ENCODE results near the gene CRISP2. TPM values are rescaled to one million over a fixed set of nuclear protein-coding genes. Genes with fewer than 3 reads are reported as not detected.

The CRISP2 gene
- total RNA-seq, 1 donor from 2014 or later, result not detected

GRCh38 chr6:49653942-49654341 lies 59.4 kb downstream of the CRISP2 start:
- DNase-seq, result no peak

DNA sequence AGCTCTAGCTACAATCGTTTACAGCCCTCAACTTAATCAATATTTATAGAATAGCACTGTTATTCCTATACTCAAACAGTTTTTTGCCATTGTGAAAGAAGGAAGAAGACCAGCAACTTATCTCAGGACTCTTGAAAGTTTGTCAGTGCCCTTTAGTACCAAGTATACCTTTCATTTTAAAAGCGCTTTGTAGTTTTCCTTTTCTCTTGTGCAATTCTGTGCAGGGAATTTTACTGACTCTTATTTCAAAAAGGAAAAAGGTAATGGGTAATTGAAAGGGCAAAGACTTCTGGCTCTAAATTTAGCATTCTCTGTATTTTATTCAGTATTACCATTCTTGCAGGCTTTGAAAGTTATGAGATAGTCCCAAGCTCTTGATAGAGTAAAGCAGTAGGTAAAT lies 59.9 kb downstream of the CRISP2 start:
- no peak for DNase-seq

GRCh38 chr6:49651239-49651638 lies 62.1 kb downstream of the CRISP2 start:
- no peak for DNase-seq

DNA sequence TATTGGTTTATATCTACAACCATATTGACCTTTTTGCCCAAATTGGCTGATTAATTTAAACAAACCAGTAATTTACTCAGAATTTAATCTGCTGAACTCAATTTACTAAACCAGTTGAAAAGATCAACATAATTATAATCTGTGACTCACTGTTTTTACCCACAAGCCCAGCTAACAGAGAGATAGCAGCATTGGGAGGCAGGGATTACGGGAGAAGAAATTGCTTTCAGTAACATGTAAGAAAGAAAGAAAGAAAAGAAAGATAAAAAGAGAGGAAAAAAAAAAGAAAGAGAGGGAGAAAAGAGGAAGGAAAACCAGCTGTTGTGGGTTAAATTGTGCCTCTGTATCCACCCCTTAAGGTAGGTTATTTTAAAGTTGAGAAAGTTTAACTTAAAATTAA lies 63.4 kb downstream of the CRISP2 start:
- no peak for DNase-seq

- no peak for DNase-seq
Observed at GRCh38 chr6:49648036-49648435, 65.3 kb downstream of the CRISP2 start.

DNA sequence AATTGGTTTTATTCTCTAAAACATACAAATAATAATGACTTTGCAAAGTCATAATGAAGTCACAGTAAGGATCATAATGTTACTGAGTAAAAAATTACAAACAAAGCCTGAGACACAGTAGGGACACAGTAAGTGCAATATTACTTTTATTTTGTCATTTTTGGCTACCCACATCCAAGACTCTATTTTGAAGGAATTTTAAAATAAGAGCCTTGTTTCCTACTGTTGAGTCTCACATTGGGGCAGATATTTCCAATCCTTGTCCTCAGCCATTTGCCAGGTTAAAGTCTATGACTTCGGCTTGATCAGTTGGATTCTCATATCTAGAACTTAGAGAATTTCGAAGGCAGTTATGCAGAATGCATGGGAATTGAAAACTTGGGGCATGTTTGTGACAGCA lies 65.9 kb downstream of the CRISP2 start:
- DNase-seq, result no peak

- no peak for DNase-seq
Observed at GRCh38 chr6:49646942-49647341, 66.4 kb downstream of the CRISP2 start.

DNA sequence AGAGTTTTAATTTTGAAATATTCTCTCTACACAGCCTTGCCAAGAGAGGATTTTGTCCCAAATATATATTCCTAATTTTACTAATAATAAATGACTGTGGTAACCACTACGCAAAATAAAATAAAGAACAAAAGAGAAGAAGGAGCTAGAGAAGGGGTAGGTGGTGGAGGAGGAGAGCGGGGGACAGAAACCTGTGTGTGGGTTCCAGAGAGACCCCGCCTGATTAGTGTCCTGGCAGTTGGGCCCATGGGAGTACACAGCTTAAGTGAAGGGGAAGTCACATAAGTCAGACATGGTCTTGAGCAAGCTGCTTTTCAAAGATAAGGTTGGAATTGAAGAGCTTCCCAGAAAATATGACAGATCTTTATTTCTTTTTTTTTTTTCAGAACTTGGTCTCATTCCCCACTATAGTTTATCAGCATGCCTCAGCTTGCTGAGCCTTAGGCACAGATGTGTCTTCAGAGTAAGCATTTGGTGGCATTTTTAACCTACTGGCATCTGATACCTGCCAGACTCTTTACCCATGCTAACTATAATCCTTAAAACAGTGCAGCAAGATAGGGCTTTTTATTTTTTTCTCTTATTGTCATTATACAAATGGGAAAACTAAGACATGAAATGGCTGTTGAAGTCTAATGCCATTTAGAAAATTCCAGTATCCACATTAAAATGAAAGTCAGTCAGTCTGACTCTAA lies 67.1 kb downstream of the CRISP2 start:
- no peak for DNase-seq

DNA sequence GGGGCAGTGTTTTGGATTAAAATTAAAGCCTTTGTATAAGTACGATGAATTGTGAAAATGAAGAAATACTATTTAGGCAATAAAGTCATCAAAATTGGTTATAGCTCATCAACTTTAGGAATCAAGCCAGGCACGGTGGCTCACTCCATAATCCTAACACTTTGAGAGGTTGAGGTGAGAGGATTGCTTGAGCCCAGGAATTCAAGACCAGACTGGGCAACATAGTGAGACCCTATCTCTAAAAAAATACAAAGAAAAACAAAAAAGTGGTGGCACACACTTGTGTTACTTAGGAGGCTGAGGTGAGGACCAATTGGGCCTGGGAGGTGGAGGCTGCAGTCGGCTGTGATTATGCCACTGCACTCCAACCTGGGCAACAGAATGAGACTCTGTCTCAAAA lies 68.2 kb downstream of the CRISP2 start:
- DNase-seq, result no peak

Other genes starting within 250 kb of the CRISP2 start
- gene GLYATL3, start 213.6 kb downstream of the CRISP2 start, total RNA-seq, result 0.39 TPM
- gene C6orf141, start 162.9 kb downstream of the CRISP2 start, total RNA-seq, result 7.5 TPM
- 5.8 TPM for gene RHAG, start 76.7 kb downstream of the CRISP2 start, total RNA-seq
- 7.4 TPM for gene CRISP3, start 30.8 kb upstream of the CRISP2 start, total RNA-seq
- gene PGK2, start 73.7 kb upstream of the CRISP2 start, total RNA-seq, result not detected
- not detected for gene CRISP1, start 153.0 kb upstream of the CRISP2 start, total RNA-seq